NCI-H82 treated with DMSO at 0.1 percent for 48 hours (cell line): ENCODE data around the gene FLOT2.
"Not testable (repeated sequence)": the region's sequence is repeated elsewhere in the genome, so short reads cannot be mapped to it uniquely, and the experiment has no call there.

Experiments
- DNase-seq: peaks from one replicate; lab custom pipeline; 2025; ENCODE audit not compliant: unreplicated experiment; lab: John Stamatoyannopoulos, UW

Gene FLOT2

DNA sequence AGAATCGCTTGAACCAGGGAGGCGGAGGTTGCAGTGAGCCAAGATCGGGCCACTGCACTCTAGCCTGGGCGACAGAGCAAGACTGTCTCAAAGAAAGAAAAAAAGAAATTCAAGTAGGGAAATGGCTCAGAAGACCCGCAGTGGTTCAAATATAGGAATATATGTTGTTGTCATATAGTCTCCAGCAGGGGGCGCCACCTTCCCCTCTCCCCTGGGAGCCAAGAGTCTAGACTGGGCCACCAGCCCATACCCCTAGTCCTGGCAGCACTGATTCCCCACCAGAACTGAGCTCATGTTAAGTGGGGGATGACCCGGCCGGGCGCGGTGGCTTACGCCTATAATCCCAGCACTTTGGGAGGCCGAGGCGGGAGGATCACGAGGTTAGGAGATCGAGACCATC is 48.9 kb downstream of the FLOT2 start:
- DNase-seq, result peak; percentile 7

DNA sequence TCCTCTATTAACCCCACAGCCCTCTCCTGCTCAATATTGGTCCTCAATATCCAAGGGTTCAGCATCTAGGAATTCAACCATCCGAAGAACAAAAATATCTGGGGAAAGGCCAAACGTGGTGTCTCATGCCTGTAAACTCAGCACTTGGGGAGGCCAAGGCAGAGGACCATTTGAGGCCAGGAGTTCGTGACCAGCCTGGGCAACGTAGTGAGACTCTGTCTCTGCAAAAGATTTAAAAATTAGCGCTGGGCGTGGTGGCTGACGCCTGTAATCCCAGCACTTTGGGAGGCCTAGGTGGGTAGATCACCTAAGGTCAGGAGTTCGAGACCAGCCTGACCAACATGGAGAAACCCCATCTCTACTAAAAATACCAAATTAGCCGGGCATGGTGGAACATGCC is 50.8 kb downstream of the FLOT2 start:
- not testable (repeated sequence) for DNase-seq

DNA sequence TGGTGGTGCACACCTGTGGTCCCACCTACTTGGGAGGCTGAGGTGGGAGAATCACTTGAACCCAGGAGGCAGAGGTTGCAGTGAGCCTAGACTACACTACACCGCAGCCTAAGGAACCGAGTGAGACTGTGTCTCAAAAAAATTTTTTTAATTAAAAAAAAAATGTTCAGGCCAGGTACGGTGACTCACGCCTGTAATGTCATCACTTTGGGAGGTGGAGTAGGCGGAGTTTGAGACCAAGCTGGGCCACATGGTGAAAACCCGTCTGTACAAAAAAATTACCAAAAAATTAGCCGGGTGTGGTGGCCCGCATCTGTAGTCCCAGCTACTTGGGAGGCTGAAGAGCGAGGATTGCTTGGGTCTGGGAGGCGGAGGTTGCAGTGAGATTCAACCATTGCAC is 51.3 kb downstream of the FLOT2 start:
- no peak for DNase-seq

DNA sequence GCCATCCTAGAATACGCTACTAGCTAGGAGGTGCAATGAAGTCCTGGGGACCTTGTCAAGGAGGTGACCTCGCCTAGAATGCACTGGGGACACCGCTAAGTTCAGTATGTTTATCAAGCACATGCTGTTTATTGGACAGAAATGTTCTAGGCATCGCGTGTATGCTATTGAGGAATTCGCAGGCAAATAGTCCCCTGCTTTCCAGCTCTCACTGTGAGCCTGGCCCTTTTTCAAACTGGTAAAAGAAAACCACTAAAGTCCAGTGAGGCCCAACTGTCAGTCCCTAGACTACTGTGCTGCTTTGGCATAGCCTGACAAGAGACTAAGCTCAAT is 53.8 kb downstream of the FLOT2 start:
- DNase-seq, result no peak

DNA sequence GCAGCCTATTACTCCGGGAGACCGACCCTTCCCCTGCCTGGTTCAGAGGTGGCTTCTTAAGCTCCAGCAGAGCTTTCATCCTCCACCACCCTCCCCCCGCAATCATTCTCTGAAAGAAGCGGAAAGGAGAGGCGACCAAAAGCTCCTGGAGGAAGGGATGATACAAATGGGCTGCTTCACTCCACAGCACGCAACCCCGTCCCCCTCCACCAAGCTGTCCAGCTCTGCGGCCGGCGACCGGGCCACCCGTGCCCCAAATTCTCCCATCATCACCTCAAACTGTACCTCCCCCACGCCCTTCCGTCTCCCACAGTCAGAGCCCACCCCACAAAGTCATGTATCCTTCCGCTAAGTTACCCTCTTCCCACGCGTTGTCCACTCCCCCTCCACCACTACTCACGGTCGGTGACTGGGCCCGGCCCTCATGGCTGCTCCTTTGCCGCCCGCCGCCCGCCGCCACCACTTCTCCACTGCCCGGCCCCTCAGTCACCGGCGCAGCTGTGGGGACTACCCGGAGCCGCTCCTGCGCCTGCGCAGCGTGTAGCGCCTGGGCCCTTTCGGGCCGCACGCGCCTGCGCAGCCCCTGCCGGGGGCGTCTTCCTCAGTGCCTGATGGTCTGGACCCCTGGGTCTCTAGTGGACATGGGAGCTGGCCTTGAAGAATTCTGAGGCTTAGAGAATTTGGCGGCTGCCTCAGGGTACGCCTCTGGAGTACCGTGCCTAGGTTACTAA is 55.1 kb downstream of the FLOT2 start, which contains the start of gene FAM222B:
TSS of gene FAM222B (minus strand) at position 509 of the 731 bp plus-strand sequence. CDS start 76,123 bp downstream, outside the sequence.
- DNase-seq, result peak; percentile 66

DNA sequence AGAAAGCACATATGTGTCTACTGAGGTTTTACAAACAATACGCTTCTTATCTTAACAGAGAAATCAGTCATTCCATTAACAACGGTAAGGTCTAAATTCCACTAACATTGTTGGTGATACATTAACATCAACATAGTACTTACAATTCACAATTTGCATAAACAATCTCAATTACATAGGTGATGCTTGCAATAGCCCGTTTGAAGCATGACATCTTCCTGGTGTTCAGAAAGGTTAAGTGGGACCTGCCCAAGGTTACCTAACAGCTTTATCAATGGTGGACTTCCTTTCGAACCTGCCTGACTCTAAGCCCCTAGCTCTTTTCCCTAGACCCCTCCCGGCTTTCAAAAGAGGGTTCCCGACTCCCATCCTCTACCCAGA is 55.6 kb downstream of the FLOT2 start:
- no peak for DNase-seq

DNA sequence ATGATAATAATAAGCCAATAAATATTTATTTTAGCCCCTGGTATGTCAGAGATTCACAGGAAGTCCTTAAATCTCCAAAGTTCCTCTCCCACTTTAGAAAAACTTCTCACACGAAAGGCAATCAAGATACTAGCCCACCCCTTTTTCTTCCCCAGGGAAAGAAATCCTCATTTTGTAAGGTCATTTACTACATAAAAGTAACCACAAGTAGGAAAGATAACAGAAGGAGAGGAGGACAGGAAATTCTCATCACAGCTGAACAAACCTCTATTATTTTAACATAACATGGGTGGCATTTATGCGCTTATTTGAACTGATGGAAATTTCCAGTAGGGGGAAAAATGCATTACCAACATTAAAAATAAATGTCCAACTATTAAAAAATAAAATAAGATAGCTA is 58.3 kb downstream of the FLOT2 start:
- no peak for DNase-seq

DNA sequence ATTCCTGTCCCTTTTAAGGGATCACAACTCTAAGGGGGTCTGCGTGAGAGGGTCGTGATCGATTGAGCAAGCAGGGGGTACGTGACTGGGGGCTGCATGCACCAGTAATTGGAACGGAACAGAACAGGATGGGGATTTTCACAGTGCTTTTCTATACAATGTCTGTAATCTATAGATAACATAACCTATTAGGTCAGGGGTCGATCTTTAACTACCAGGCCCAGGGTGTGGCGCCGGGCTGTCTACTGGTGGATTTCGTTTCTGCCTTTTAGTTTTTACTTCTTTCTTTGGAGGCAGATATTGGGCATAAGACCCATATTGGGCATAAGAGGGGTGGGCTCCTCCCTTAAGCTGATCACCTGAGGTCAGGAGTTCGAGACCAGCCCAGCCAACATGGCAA is 61.0 kb downstream of the FLOT2 start:
- DNase-seq, result not testable (repeated sequence)

DNA sequence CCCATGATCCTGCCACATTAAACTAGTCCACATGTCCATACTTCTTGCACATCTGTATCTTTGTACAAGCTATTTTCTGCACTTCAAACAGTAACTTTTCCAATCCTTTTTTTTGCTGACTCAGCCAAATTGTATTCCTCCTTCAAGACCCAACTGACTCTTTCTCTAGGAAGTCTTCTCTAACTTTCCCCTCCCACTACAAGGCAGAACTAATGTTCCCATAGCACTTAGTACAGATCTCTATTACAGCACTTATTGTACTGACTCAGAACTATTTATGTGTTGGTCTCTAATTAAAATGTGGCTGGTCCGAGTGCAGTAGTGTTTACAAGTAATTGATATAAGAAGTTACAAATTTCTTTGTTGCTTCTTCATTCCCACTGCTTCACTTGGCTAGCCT is 63.1 kb downstream of the FLOT2 start:
- DNase-seq, result no peak
